ENCODE data around the gene PALLD. TPM values are rescaled to one million over a fixed set of nuclear protein-coding genes. Genes with fewer than 3 reads are reported as not detected.
A peak's percentile ranks its signal among the peaks of the same experiment; 100 is the strongest.

PALLD gene
- total RNA-seq, 4 donors from 2014 or later, result 1,036 to 2,270 (median 2,202) TPM

GRCh38 chr4:168587411-168588125, 90.7 kb downstream of the PALLD start:
- peaks cover 6 to 30% (median 8%) of the 10 kb centered on the region in 3 donors for H3K4me1 ChIP-seq
- peak; percentile 58 for ATAC-seq
- H3K27ac ChIP-seq, result peak overlapping the region in 3 of 4 donors; percentile 20 to 58 (median 30)
- 51 to 70% methylated on average over 2 to 4 of the region's 11 CpGs for WGBS, 2 donors (ENCODE audit: low coverage in 1 of 2)
- no peaks in the 10 kb centered on the region for H3K27me3 ChIP-seq
- H3K9me3 ChIP-seq, result no peaks in the 10 kb centered on the region
- no peak for TF ChIP-seq CTCF (IDR thresholded peaks at IDR 0.05)
- TF ChIP-seq EP300 (IDR thresholded peaks at IDR 0.05), result no peak
- no peak for TF ChIP-seq POLR2A (IDR thresholded peaks at IDR 0.05)
- peak; percentile 14 for TF ChIP-seq POLR2AphosphoS5 (IDR thresholded peaks at IDR 0.05)
- H3K4me3 ChIP-seq, result no peak overlapping the region
- no peaks in the 10 kb centered on the region for H3K36me3 ChIP-seq

GRCh38 chr4:168588916-168589531, 92.2 kb downstream of the PALLD start:
- no peak for TF ChIP-seq POLR2AphosphoS5 (IDR thresholded peaks at IDR 0.05)
- no peak for TF ChIP-seq CTCF (IDR thresholded peaks at IDR 0.05)

GRCh38 chr4:168592676-168593075, 95.8 kb downstream of the PALLD start:
- TF ChIP-seq POLR2A (IDR thresholded peaks at IDR 0.05), result no peak
- no peak for TF ChIP-seq POLR2AphosphoS5 (IDR thresholded peaks at IDR 0.05)
- TF ChIP-seq CTCF (IDR thresholded peaks at IDR 0.05), result no peak
- no peak for TF ChIP-seq EP300 (IDR thresholded peaks at IDR 0.05)
- H3K27me3 ChIP-seq, result no peaks in the 10 kb centered on the region
- no peak overlapping the region for H3K4me3 ChIP-seq
- H3K4me1 ChIP-seq, result peaks cover 0 to 8% (median 5%) of the 10 kb centered on the region in 3 donors
- no peak for ATAC-seq
- WGBS, 2 donors (ENCODE audit: low coverage in 1 of 2), result 67 to 80% methylated on average over 1 of the region's 1 CpG
- H3K27ac ChIP-seq, result no peak overlapping the region
- H3K36me3 ChIP-seq, result no peaks in the 10 kb centered on the region
- H3K9me3 ChIP-seq, result no peaks in the 10 kb centered on the region

More at GRCh38 chr4:168588916-168589531, 92.2 kb downstream of the PALLD start:
- Histone ChIP-seq H3K27me3 (no peaks in the 10 kb centered on the region), H3K4me3 (no peak overlapping the region), H3K4me1 (peaks cover 6 to 30% (median 8%) of the 10 kb centered on the region in 3 donors), H3K9me3 (no peaks in the 10 kb centered on the region), H3K36me3 (no peaks in the 10 kb centered on the region), H3K27ac (peak overlapping the region in 3 of 4 donors; percentile 23 to 58 (median 41))
- no peak for ATAC-seq
- WGBS, 2 donors (ENCODE audit: low coverage in 1 of 2), result 33 to 59% methylated on average over 6 to 8 of the region's 8 CpGs

- Histone ChIP-seq H3K4me1 (peaks cover 0 to 8% (median 5%) of the 10 kb centered on the region in 3 donors), H3K4me3 (no peak overlapping the region), H3K36me3 (no peaks in the 10 kb centered on the region), H3K27ac (no peak overlapping the region), H3K27me3 (no peaks in the 10 kb centered on the region), H3K9me3 (no peaks in the 10 kb centered on the region)
- TF ChIP-seq POLR2AphosphoS5 (IDR thresholded peaks at IDR 0.05) (no peak), EP300 (IDR thresholded peaks at IDR 0.05) (no peak), CTCF (IDR thresholded peaks at IDR 0.05) (no peak), POLR2A (IDR thresholded peaks at IDR 0.05) (no peak)
- WGBS, 2 donors (ENCODE audit: low coverage in 1 of 2), result 73 to 77% methylated on average over 4 of the region's 4 CpGs
- ATAC-seq, result no peak
Measured at GRCh38 chr4:168593399-168593798, 96.5 kb downstream of the PALLD start.

GRCh38 chr4:168594121-168594520, 97.3 kb downstream of the PALLD start:
- Histone ChIP-seq H3K4me3 (no peak overlapping the region), H3K27ac (no peak overlapping the region), H3K9me3 (no peaks in the 10 kb centered on the region), H3K4me1 (peaks cover 0 to 10% (median 4%) of the 10 kb centered on the region in 3 donors), H3K27me3 (no peaks in the 10 kb centered on the region), H3K36me3 (no peaks in the 10 kb centered on the region)
- TF ChIP-seq EP300 (IDR thresholded peaks at IDR 0.05) (no peak), POLR2A (IDR thresholded peaks at IDR 0.05) (no peak), CTCF (IDR thresholded peaks at IDR 0.05) (no peak), POLR2AphosphoS5 (IDR thresholded peaks at IDR 0.05) (no peak)
- no peak for ATAC-seq
- 94 to 97% methylated on average over 3 to 5 of the region's 5 CpGs for WGBS, 2 donors (ENCODE audit: low coverage in 1 of 2)

Data from gastroesophageal sphincter (tissue), 4 donors.